Keratinocyte (primary cell): ENCODE data around the gene MYOD1.

Source experiments
- CTCF ChIP-seq, 3 experiments: IDR thresholded peaks in 1 of 3; conservative IDR thresholded peaks in 1 of 3; optimal IDR thresholded peaks in 1 of 3; 2 replicates in 2 of 3; 3 replicates in 1 of 3; pipeline versions ENCODE3 to v1.5.1; 2011; ENCODE audit warnings: low read length in 3 of 3, mild to moderate bottlenecking in 3 of 3, moderate library complexity in 2 of 3, control low read depth in 1 of 3, inconsistent platforms in 1 of 3; ENCODE audit not compliant: insufficient read depth in 2 of 3; ENCODE audit errors: extremely low read depth in 1 of 3
- EZH2 ChIP-seq: IDR thresholded peaks from one replicate; pipeline ENCODE4 v1.6.1; 2012; ENCODE audit warnings: inconsistent platforms, mild to moderate bottlenecking, low read length, moderate library complexity

GRCh38 chr11:17697175-17697949 is 22.0 kb upstream of the MYOD1 start:
- no peak for TF ChIP-seq CTCF (optimal IDR thresholded peaks at IDR 0.05 in 1 of 3, IDR thresholded peaks at IDR 0.05 in 1 of 3, conservative IDR thresholded peaks at IDR 0.05 in 1 of 3; ENCODE audit: extremely low read depth in 1 of 3, insufficient read depth in 2 of 3, low read length in 3 of 3)
- no peak for TF ChIP-seq EZH2
